AG09309 (cell line): ENCODE data around the gene KLHL29.
A peak's percentile ranks its signal among the peaks of the same experiment; 100 is the strongest.
"Not testable (repeated sequence)": the region's sequence is repeated elsewhere in the genome, so short reads cannot be mapped to it uniquely, and the experiment has no call there.

Source experiments
- DNase-seq: peaks from one replicate; pipeline ENCODE4 v3.0.0-alpha.2; 2010; ENCODE audit warnings: low read depth
- H3K4me3 ChIP-seq: 2 replicates; pipeline ENCODE4 v1.5.1; 2011; ENCODE audit warnings: mild to moderate bottlenecking, low read depth, low read length, moderate library complexity; ENCODE audit not compliant: control insufficient read depth
- CTCF ChIP-seq: IDR thresholded peaks from 2 replicates; pipeline ENCODE4 v1.5.1; 2011; ENCODE audit warnings: mild to moderate bottlenecking, low read depth, low read length, inconsistent platforms; ENCODE audit not compliant: insufficient read depth, control insufficient read depth; ENCODE audit errors: missing control alignments

The KLHL29 gene

GRCh38 chr2:23384551-23385343, at the start of gene KLHL29:
Gene KLHL29, plus strand, starts transcription at chr2:23385179. Its CDS starts 177,018 bp downstream, at chr2:23562197.
- TF ChIP-seq CTCF: no peak
- peak within 1 kb of the TSS; percentile 59 for H3K4me3 ChIP-seq
- DNase-seq: no peak

- no peak for TF ChIP-seq CTCF
- no peak overlapping the region for H3K4me3 ChIP-seq
- no peak for DNase-seq
Observed at GRCh38 chr2:23335550-23335949, 49.4 kb upstream of the KLHL29 start.

- TF ChIP-seq CTCF: no peak
- DNase-seq: no peak
- H3K4me3 ChIP-seq: no peak overlapping the region
Observed at GRCh38 chr2:23342075-23342474, 42.9 kb upstream of the KLHL29 start.

GRCh38 chr2:23346029-23346428, 39.0 kb upstream of the KLHL29 start:
- no peak overlapping the region for H3K4me3 ChIP-seq
- TF ChIP-seq CTCF: no peak
- DNase-seq: no peak

- H3K4me3 ChIP-seq: no peak overlapping the region
- DNase-seq: no peak
- no peak for TF ChIP-seq CTCF
Observed at GRCh38 chr2:23346781-23347180, 38.2 kb upstream of the KLHL29 start.

GRCh38 chr2:23347471-23348092, 37.4 kb upstream of the KLHL29 start:
- no peak for TF ChIP-seq CTCF
- H3K4me3 ChIP-seq: no peak overlapping the region
- no peak for DNase-seq

GRCh38 chr2:23348093-23348481, 36.9 kb upstream of the KLHL29 start:
- not testable (repeated sequence) for DNase-seq, H3K4me3 ChIP-seq
